ENCODE results near the gene ETV2.
"Not testable (repeated sequence)": the region's sequence is repeated elsewhere in the genome, so short reads cannot be mapped to it uniquely, and the experiment has no call there.

ETV2 gene

GRCh38 chr19:35642798-35643254 is 1.3 kb downstream of the ETV2 start:
- H3K27ac ChIP-seq (ENCODE audit: insufficient read depth, low read depth, low read length, poor library complexity, severe bottlenecking): no peak overlapping the region

GRCh38 chr19:35643255-35644205 is 2.0 kb downstream of the ETV2 start:
- WGBS, 2 experiments: 1% methylated on average over 69 of the region's 69 CpGs
- Histone ChIP-seq H3K27ac (ENCODE audit: insufficient read depth, low read depth, low read length, poor library complexity, severe bottlenecking) (peak overlapping the region; percentile 79), H3K27me3 (ENCODE audit: control insufficient read depth, insufficient read depth, low read length, poor library complexity, severe bottlenecking) (peaks cover 5% of the 10 kb centered on the region), H3K9me3 (ENCODE audit: control insufficient read depth, low read length) (no peaks in the 10 kb centered on the region), H3K4me3 (ENCODE audit: insufficient read depth, low read depth, low read length) (peak overlapping the region; percentile 48), H3K4me1 (ENCODE audit: control insufficient read depth, insufficient read depth, low read length) (peaks cover 33% of the 10 kb centered on the region), H3K36me3 (ENCODE audit: control insufficient read depth, insufficient read depth, low read length) (no peaks in the 10 kb centered on the region)

More at GRCh38 chr19:35642798-35643254, 1.3 kb downstream of the ETV2 start:
- 59 to 65% methylated on average over 15 of the region's 15 CpGs for whole genome bisulfite sequencing, 2 experiments
- peaks cover 5% of the 10 kb centered on the region for H3K27me3 ChIP-seq (ENCODE audit: control insufficient read depth, insufficient read depth, low read length, poor library complexity, severe bottlenecking)
- H3K9me3 ChIP-seq (ENCODE audit: control insufficient read depth, low read length): no peaks in the 10 kb centered on the region
- peak overlapping the region; percentile 48 for H3K4me3 ChIP-seq (ENCODE audit: insufficient read depth, low read depth, low read length)
- H3K4me1 ChIP-seq (ENCODE audit: control insufficient read depth, insufficient read depth, low read length): peaks cover 33% of the 10 kb centered on the region
- peaks cover 1% of the 10 kb centered on the region for H3K36me3 ChIP-seq (ENCODE audit: control insufficient read depth, insufficient read depth, low read length)

- Histone ChIP-seq H3K4me1 (ENCODE audit: control insufficient read depth, insufficient read depth, low read length) (peaks cover 27% of the 10 kb centered on the region), H3K27ac (ENCODE audit: insufficient read depth, low read depth, low read length, poor library complexity, severe bottlenecking) (peak overlapping the region; percentile 79), H3K27me3 (ENCODE audit: control insufficient read depth, insufficient read depth, low read length, poor library complexity, severe bottlenecking) (peaks cover 5% of the 10 kb centered on the region), H3K9me3 (ENCODE audit: control insufficient read depth, low read length) (no peaks in the 10 kb centered on the region), H3K36me3 (ENCODE audit: control insufficient read depth, insufficient read depth, low read length) (no peaks in the 10 kb centered on the region), H3K4me3 (ENCODE audit: insufficient read depth, low read depth, low read length) (peak overlapping the region; percentile 48)
- WGBS, 2 experiments: 1% methylated on average over 60 of the region's 60 CpGs
Measured at GRCh38 chr19:35644206-35644986, 2.9 kb downstream of the ETV2 start.

GRCh38 chr19:35644987-35645679 is 3.6 kb downstream of the ETV2 start:
- Histone ChIP-seq H3K9me3 (ENCODE audit: control insufficient read depth, low read length) (no peaks in the 10 kb centered on the region), H3K4me1 (ENCODE audit: control insufficient read depth, insufficient read depth, low read length) (peaks cover 21% of the 10 kb centered on the region), H3K4me3 (ENCODE audit: insufficient read depth, low read depth, low read length) (peak overlapping the region; percentile 48), H3K27ac (ENCODE audit: insufficient read depth, low read depth, low read length, poor library complexity, severe bottlenecking) (peak overlapping the region; percentile 28), H3K27me3 (ENCODE audit: control insufficient read depth, insufficient read depth, low read length, poor library complexity, severe bottlenecking) (peaks cover 5% of the 10 kb centered on the region), H3K36me3 (ENCODE audit: control insufficient read depth, insufficient read depth, low read length) (no peaks in the 10 kb centered on the region)
- 15 to 16% methylated on average over 20 of the region's 20 CpGs for WGBS, 2 experiments

GRCh38 chr19:35645680-35646511 is 4.4 kb downstream of the ETV2 start:
- Histone ChIP-seq H3K27me3 (ENCODE audit: control insufficient read depth, insufficient read depth, low read length, poor library complexity, severe bottlenecking) (peaks cover 5% of the 10 kb centered on the region), H3K4me3 (ENCODE audit: insufficient read depth, low read depth, low read length) (no peak overlapping the region), H3K9me3 (ENCODE audit: control insufficient read depth, low read length) (no peaks in the 10 kb centered on the region), H3K36me3 (ENCODE audit: control insufficient read depth, insufficient read depth, low read length) (no peaks in the 10 kb centered on the region), H3K27ac (ENCODE audit: insufficient read depth, low read depth, low read length, poor library complexity, severe bottlenecking) (no peak overlapping the region), H3K4me1 (ENCODE audit: control insufficient read depth, insufficient read depth, low read length) (peaks cover 21% of the 10 kb centered on the region)
- WGBS, 2 experiments: 86 to 88% methylated on average over 7 of the region's 7 CpGs

GRCh38 chr19:35648017-35648961 is 6.7 kb downstream of the ETV2 start, which contains the start of gene COX6B1:
TSS of gene COX6B1 (plus strand) at chr19:35648323. CDS start at chr19:35651244, 2,921 bp downstream.
- 1% methylated on average over 46 of the region's 46 CpGs for WGBS, 2 experiments
- Histone ChIP-seq H3K4me3 (ENCODE audit: insufficient read depth, low read depth, low read length) (peak within 1 kb of the TSS; percentile 90), H3K9me3 (ENCODE audit: control insufficient read depth, low read length) (no peaks in the 10 kb centered on the region), H3K36me3 (ENCODE audit: control insufficient read depth, insufficient read depth, low read length) (peaks cover 4% of the 10 kb centered on the region), H3K4me1 (ENCODE audit: control insufficient read depth, insufficient read depth, low read length) (peaks cover 6% of the 10 kb centered on the region), H3K27me3 (ENCODE audit: control insufficient read depth, insufficient read depth, low read length, poor library complexity, severe bottlenecking) (peaks cover 5% of the 10 kb centered on the region), H3K27ac (ENCODE audit: insufficient read depth, low read depth, low read length, poor library complexity, severe bottlenecking) (no peak within 1 kb of the TSS)

GRCh38 chr19:35650581-35650980 is 9.0 kb downstream of the ETV2 start:
- Histone ChIP-seq H3K36me3 (ENCODE audit: control insufficient read depth, insufficient read depth, low read length) (peaks cover 13% of the 10 kb centered on the region), H3K4me1 (ENCODE audit: control insufficient read depth, insufficient read depth, low read length) (peaks cover under 1% of the 10 kb centered on the region), H3K9me3 (ENCODE audit: control insufficient read depth, low read length) (no peaks in the 10 kb centered on the region), H3K4me3 (ENCODE audit: insufficient read depth, low read depth, low read length) (no peak overlapping the region), H3K27me3 (ENCODE audit: control insufficient read depth, insufficient read depth, low read length, poor library complexity, severe bottlenecking) (peaks cover 5% of the 10 kb centered on the region), H3K27ac (ENCODE audit: insufficient read depth, low read depth, low read length, poor library complexity, severe bottlenecking) (no peak overlapping the region)
- WGBS, 2 experiments: 93 to 94% methylated on average over 9 of the region's 9 CpGs

- H3K4me3 ChIP-seq (ENCODE audit: insufficient read depth, low read depth, low read length); H3K9me3 ChIP-seq (ENCODE audit: control insufficient read depth, low read length); H3K27me3 ChIP-seq (ENCODE audit: control insufficient read depth, insufficient read depth, low read length, poor library complexity, severe bottlenecking); H3K4me1 ChIP-seq (ENCODE audit: control insufficient read depth, insufficient read depth, low read length); H3K27ac ChIP-seq (ENCODE audit: insufficient read depth, low read depth, low read length, poor library complexity, severe bottlenecking): not testable (repeated sequence)
- 93 to 96% methylated on average over 6 of the region's 6 CpGs for WGBS, 2 experiments
- peaks cover 34% of the 10 kb centered on the region for H3K36me3 ChIP-seq (ENCODE audit: control insufficient read depth, insufficient read depth, low read length)
Measured at GRCh38 chr19:35654828-35655227, 13.3 kb downstream of the ETV2 start.
